Gastroesophageal sphincter (tissue), 3 donors: Measurements from ENCODE around the gene TENT5C.

Experiments used
- EP300 ChIP-seq: sonication (generic); formaldehyde crosslinking; IDR thresholded peaks from one replicate; pipeline ENCODE4 v1.6.1; 2017; ENCODE audit warnings: antibody characterized with exemption, mild to moderate bottlenecking
- TF ChIP-seq, protein P1 (sequence below), 4 experiments: fragments of 200-600 bp in 2 of 4; fragments of 450-650 bp in 2 of 4; sonication (generic) in 1 of 4; IDR thresholded peaks; one replicate each; pipeline ENCODE4 v1.5.1; 2017 to 2019; ENCODE audit warnings: antibody characterized with exemption in 4 of 4, mild to moderate bottlenecking in 2 of 4, moderate library complexity in 2 of 4

DNA sequence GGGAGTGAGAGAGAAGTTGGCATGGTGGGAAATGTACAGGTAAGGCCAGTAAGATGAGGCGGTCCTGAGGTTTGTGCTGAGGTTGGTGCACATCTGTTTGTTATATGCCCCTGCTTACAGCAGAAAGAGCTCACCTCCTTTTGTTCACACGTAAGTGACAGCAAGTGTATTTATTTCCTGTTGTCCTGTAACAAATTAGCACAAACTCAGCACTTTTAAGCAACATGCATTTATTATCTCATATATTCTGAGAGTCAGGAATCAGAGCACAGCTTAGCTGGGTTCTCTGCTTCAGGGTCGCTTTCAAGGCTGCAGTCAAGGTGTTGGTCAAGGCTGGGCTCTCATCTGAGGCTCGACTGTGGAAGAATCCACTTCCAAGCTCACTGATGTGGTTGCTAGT lies 45.8 kb downstream of the TENT5C start:
- TF ChIP-seq EP300, result no peak
- TF ChIP-seq, protein P1, sequence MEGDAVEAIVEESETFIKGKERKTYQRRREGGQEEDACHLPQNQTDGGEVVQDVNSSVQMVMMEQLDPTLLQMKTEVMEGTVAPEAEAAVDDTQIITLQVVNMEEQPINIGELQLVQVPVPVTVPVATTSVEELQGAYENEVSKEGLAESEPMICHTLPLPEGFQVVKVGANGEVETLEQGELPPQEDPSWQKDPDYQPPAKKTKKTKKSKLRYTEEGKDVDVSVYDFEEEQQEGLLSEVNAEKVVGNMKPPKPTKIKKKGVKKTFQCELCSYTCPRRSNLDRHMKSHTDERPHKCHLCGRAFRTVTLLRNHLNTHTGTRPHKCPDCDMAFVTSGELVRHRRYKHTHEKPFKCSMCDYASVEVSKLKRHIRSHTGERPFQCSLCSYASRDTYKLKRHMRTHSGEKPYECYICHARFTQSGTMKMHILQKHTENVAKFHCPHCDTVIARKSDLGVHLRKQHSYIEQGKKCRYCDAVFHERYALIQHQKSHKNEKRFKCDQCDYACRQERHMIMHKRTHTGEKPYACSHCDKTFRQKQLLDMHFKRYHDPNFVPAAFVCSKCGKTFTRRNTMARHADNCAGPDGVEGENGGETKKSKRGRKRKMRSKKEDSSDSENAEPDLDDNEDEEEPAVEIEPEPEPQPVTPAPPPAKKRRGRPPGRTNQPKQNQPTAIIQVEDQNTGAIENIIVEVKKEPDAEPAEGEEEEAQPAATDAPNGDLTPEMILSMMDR (IDR thresholded peaks at IDR 0.05), result no peak
